ENCODE data around the gene UGT1A9.

DNA sequence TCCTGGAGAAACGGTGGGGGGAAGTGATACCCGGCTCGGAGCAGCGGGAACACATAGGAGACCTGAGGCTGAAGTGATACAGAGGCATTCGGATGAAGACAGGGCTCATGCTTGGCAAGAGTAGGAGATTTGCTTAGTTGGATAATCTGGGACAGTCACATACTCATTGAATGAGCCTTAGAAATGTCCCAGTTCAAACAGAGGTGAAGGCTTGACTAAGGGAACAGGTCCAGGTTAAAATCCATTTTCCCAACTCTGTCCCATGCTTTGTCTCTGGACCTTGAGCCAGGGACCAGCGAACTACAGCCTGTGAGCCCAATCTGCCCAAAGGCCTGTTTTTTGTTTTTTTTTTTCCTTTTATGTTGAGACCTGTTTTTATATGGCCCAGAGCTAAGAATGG is 22.3 kb downstream of the UGT1A9 start:
- TF ChIP-seq, protein P1, sequence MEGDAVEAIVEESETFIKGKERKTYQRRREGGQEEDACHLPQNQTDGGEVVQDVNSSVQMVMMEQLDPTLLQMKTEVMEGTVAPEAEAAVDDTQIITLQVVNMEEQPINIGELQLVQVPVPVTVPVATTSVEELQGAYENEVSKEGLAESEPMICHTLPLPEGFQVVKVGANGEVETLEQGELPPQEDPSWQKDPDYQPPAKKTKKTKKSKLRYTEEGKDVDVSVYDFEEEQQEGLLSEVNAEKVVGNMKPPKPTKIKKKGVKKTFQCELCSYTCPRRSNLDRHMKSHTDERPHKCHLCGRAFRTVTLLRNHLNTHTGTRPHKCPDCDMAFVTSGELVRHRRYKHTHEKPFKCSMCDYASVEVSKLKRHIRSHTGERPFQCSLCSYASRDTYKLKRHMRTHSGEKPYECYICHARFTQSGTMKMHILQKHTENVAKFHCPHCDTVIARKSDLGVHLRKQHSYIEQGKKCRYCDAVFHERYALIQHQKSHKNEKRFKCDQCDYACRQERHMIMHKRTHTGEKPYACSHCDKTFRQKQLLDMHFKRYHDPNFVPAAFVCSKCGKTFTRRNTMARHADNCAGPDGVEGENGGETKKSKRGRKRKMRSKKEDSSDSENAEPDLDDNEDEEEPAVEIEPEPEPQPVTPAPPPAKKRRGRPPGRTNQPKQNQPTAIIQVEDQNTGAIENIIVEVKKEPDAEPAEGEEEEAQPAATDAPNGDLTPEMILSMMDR (IDR thresholded peaks at IDR 0.05) = no peak
- TF ChIP-seq POLR2A (IDR thresholded peaks at IDR 0.05) = no peak
